Chondrocyte (in vitro differentiated cells): ENCODE results near the gene SCCPDH. TPM values are rescaled to one million over a fixed set of nuclear protein-coding genes. Genes with fewer than 3 reads are reported as not detected.

Experiments
- DNase-seq: peaks from one replicate; pipeline ENCODE4 v3.0.0; 2021; ENCODE audit warnings: mixed read lengths, low spot score
- H3K27ac Mint-ChIP-seq: one replicate; pipeline ENCODE4 v1.8.0; 2021; ENCODE audit warnings: mild to moderate bottlenecking, moderate library complexity, mixed read lengths; ENCODE audit not compliant: unreplicated experiment
- H3K27me3 Mint-ChIP-seq: 2 replicates; pipeline ENCODE4 v1.8.0; 2021; ENCODE audit warnings: low read depth, mixed read lengths
- H3K36me3 Mint-ChIP-seq: 2 replicates; pipeline ENCODE4 v1.8.0; 2021; ENCODE audit warnings: low read depth, mixed read lengths
- H3K4me1 Mint-ChIP-seq: 2 replicates; pipeline ENCODE4 v1.8.0; 2021; ENCODE audit warnings: low read depth, mild to moderate bottlenecking, mixed read lengths
- H3K4me3 Mint-ChIP-seq: one replicate; pipeline ENCODE4 v1.8.0; 2021; ENCODE audit warnings: mild to moderate bottlenecking, moderate library complexity, mixed read lengths; ENCODE audit not compliant: unreplicated experiment
- H3K9me3 Mint-ChIP-seq: 2 replicates; pipeline ENCODE4 v1.8.0; 2021; ENCODE audit warnings: low read depth, mixed read lengths
- CTCF ChIP-seq: fragments of 200-600 bp; sonication (generic); IDR thresholded peaks from 2 replicates; pipeline ENCODE4 v1.5.0; 2021; ENCODE audit warnings: antibody characterized with exemption, mild to moderate bottlenecking, moderate library complexity
- total RNA-seq: library from RNA; stranded (reverse); gene quantifications from 3 replicates; pipeline ENCODE4 v1.2.1, GENCODE V29; 2021

The SCCPDH gene
- total RNA-seq, 1 donor from 2014 or later: 33.5 TPM

GRCh38 chr1:246750752-246751151, 26.5 kb downstream of the SCCPDH start:
- no peak overlapping the region for H3K4me3 Mint-ChIP-seq
- TF ChIP-seq CTCF: no peak
- H3K4me1 Mint-ChIP-seq: no peaks in the 10 kb centered on the region
- H3K27ac Mint-ChIP-seq: no peak overlapping the region
- no peaks in the 10 kb centered on the region for H3K9me3 Mint-ChIP-seq
- no peaks in the 10 kb centered on the region for H3K27me3 Mint-ChIP-seq
- DNase-seq: no peak
- H3K36me3 Mint-ChIP-seq: peaks cover 12% of the 10 kb centered on the region

- Mint-ChIP-seq H3K4me3 (no peak overlapping the region), H3K36me3 (peaks cover 1% of the 10 kb centered on the region), H3K27me3 (no peaks in the 10 kb centered on the region), H3K27ac (no peak overlapping the region), H3K4me1 (no peaks in the 10 kb centered on the region), H3K9me3 (no peaks in the 10 kb centered on the region)
- peak; percentile 92 for TF ChIP-seq CTCF
- DNase-seq: no peak
Observed at GRCh38 chr1:246753670-246754535, 29.7 kb downstream of the SCCPDH start.

- H3K4me1 Mint-ChIP-seq: no peaks in the 10 kb centered on the region
Observed at GRCh38 chr1:246755419-246755818, 31.2 kb downstream of the SCCPDH start.

GRCh38 chr1:246760422-246761347, 36.5 kb downstream of the SCCPDH start:
- Mint-ChIP-seq H3K27me3 (no peaks in the 10 kb centered on the region), H3K4me3 (no peak overlapping the region), H3K9me3 (no peaks in the 10 kb centered on the region), H3K4me1 (no peaks in the 10 kb centered on the region), H3K27ac (no peak overlapping the region), H3K36me3 (peaks cover 31% of the 10 kb centered on the region)
- TF ChIP-seq CTCF: no peak
- DNase-seq: no peak

More at GRCh38 chr1:246755419-246755818, 31.2 kb downstream of the SCCPDH start:
- no peak overlapping the region for H3K4me3 Mint-ChIP-seq
- H3K27ac Mint-ChIP-seq: no peak overlapping the region
- peaks cover 5% of the 10 kb centered on the region for H3K36me3 Mint-ChIP-seq
- TF ChIP-seq CTCF: no peak
- no peaks in the 10 kb centered on the region for H3K27me3 Mint-ChIP-seq
- H3K9me3 Mint-ChIP-seq: no peaks in the 10 kb centered on the region
- no peak for DNase-seq

GRCh38 chr1:246761396-246761795, 37.2 kb downstream of the SCCPDH start:
- no peaks in the 10 kb centered on the region for H3K27me3 Mint-ChIP-seq
- no peak for DNase-seq
- H3K9me3 Mint-ChIP-seq: no peaks in the 10 kb centered on the region
- no peak for TF ChIP-seq CTCF
- peaks cover 35% of the 10 kb centered on the region for H3K36me3 Mint-ChIP-seq
- H3K4me3 Mint-ChIP-seq: no peak overlapping the region
- H3K4me1 Mint-ChIP-seq: no peaks in the 10 kb centered on the region
- H3K27ac Mint-ChIP-seq: no peak overlapping the region
